K562 (cell line): ENCODE results near the gene BLOC1S4. TPM values are rescaled to one million over a fixed set of nuclear protein-coding genes. Genes with fewer than 3 reads are reported as not detected.

Experiments used
- ATAC-seq: fragments of 200-7000 bp; cut with Tn5 transposase; 3 replicates; pipeline ENCODE4 v1.9.1; 2020; ENCODE audit warnings: moderate library complexity
- BruUV-seq: library from RNA; stranded (reverse); fragments of 400-500 nt; replicated peaks from 2 replicates; lab custom pipeline; 2021; lab: Mats Ljungman, UMichigan
- CTCF ChIA-PET: fragments of 300-600 bp; formaldehyde crosslinking; extraction: SDS; loops from one replicate; lab custom pipeline; 2021; ENCODE audit warnings: low intra/inter-chr PET ratio; lab: Yijun Ruan, JAX
- POLR2A ChIA-PET: fragments of 300-600, 350-650 bp; sonication (Branson Sonifier 250); formaldehyde crosslinking; extraction: SDS; loops from one replicate; lab custom pipeline; 2021; ENCODE audit warnings: antibody characterized with exemption, inconsistent platforms; lab: Yijun Ruan, JAX
- DNase-seq, 4 experiments: peaks; one replicate each; pipeline versions ENCODE4 v3.0.0 to v3.0.0-alpha.2; 2011 to 2018; ENCODE audit warnings: low spot score in 3 of 4, mixed read lengths in 3 of 4; ENCODE audit errors: extremely low read depth in 1 of 4
- FAIRE-seq: peaks from 2 replicates; lab custom pipeline; 2011; peaks lifted over from hg19 to GRCh38; lab: Jason Lieb, UNC
- H2AFZ ChIP-seq: 2 replicates; pipeline ENCODE4 v1.6.0; 2011; ENCODE audit warnings: low read depth, low read length, control low read depth, inconsistent platforms
- H3K27ac ChIP-seq: fragments of 200-600 bp; 3 replicates; pipeline ENCODE4 v1.8.0; 2011; ENCODE audit warnings: low read depth, mild to moderate bottlenecking, control low read depth, inconsistent platforms, low read length, moderate library complexity, mixed read lengths; ENCODE audit errors: extremely low read depth
- H3K27me3 ChIP-seq, 2 experiments: fragments of 300-600 bp in 1 of 2; 2 replicates in 1 of 2; 3 replicates in 1 of 2; pipeline versions ENCODE4 v1.6.0 to v1.8.0; 2011; ENCODE audit warnings: inconsistent platforms in 2 of 2, low read length in 2 of 2, mild to moderate bottlenecking in 1 of 2, mixed read lengths in 1 of 2, moderate library complexity in 1 of 2; ENCODE audit not compliant: control insufficient read depth in 2 of 2, insufficient read depth in 2 of 2
- H3K36me3 ChIP-seq: fragments of 300-600 bp; 3 replicates; pipeline ENCODE4 v1.8.0; 2011; ENCODE audit warnings: mild to moderate bottlenecking, low read length, inconsistent platforms; ENCODE audit not compliant: control insufficient read depth, insufficient read depth
- H3K4me1 ChIP-seq, 2 experiments: fragments of 200-600 bp in 1 of 2; replicated peaks in 1 of 2; 2 replicates in 1 of 2; 3 replicates in 1 of 2; pipeline versions ENCODE4 v1.5.1 to v1.8.0; 2011; ENCODE audit warnings: inconsistent platforms in 2 of 2, low read length in 2 of 2, mild to moderate bottlenecking in 1 of 2, mixed read lengths in 1 of 2, moderate library complexity in 1 of 2; ENCODE audit not compliant: control insufficient read depth in 2 of 2, insufficient read depth in 2 of 2
- H3K4me2 ChIP-seq: 2 replicates; pipeline ENCODE4 v1.6.1; 2011; ENCODE audit warnings: low read length, control low read depth, inconsistent platforms, mixed read lengths; ENCODE audit not compliant: insufficient read depth
- H3K4me3 ChIP-seq: fragments of 200-600 bp; sonication (generic), shearing (Covaris generic); 2 replicates; pipeline ENCODE4 v1.5.1; 2016; ENCODE audit warnings: control low read depth, inconsistent platforms
- H3K79me2 ChIP-seq: fragments of 200-600 bp; 3 replicates; pipeline ENCODE4 v1.8.0; 2011; ENCODE audit warnings: low read length, inconsistent platforms; ENCODE audit not compliant: control insufficient read depth, insufficient read depth
- H3K9ac ChIP-seq, 2 experiments: 2 replicates each; pipeline versions ENCODE4 v1.6.0 to v1.6.1; 2011; ENCODE audit warnings: low read depth in 2 of 2, low read length in 2 of 2, control low read depth in 1 of 2, inconsistent platforms in 1 of 2, mild to moderate bottlenecking in 1 of 2, mixed read lengths in 1 of 2; ENCODE audit not compliant: insufficient read depth in 1 of 2
- H3K9me1 ChIP-seq: one replicate; pipeline ENCODE4 v1.6.0; 2011; ENCODE audit warnings: inconsistent platforms, mild to moderate bottlenecking, low read length, moderate library complexity; ENCODE audit not compliant: control insufficient read depth, insufficient read depth
- H3K9me3 ChIP-seq: replicated peaks from 2 replicates; pipeline ENCODE4 v1.5.1; 2011; ENCODE audit warnings: low read depth, low read length, inconsistent platforms; ENCODE audit not compliant: control insufficient read depth, insufficient read depth
- H4K20me1 ChIP-seq: replicated peaks from 2 replicates; pipeline ENCODE4 v1.6.1; 2011; ENCODE audit warnings: low read length, inconsistent platforms, mixed read lengths; ENCODE audit not compliant: control insufficient read depth, insufficient read depth
- ATF7 ChIP-seq: fragments of 450-650 bp; IDR thresholded peaks from 2 replicates; pipeline ENCODE4 v1.7.1; 2014; ENCODE audit warnings: mild to moderate bottlenecking, moderate library complexity
- CREB3 ChIP-seq: fragments of 450-650 bp; conservative IDR thresholded peaks from 2 replicates; pipeline ENCODE4 v1.6.1; 2016; ENCODE audit warnings: missing genetic modification characterization, low read depth, mild to moderate bottlenecking, missing compliant biosample characterization, moderate library complexity
- CTCF ChIP-seq, 3 experiments: IDR thresholded peaks in 2 of 3; conservative IDR thresholded peaks in 1 of 3; 2 replicates each; pipeline ENCODE4 v1.5.1; 2011 to 2012; ENCODE audit warnings: low read length in 3 of 3, mild to moderate bottlenecking in 3 of 3, control low read depth in 2 of 3, improper control_type of control experiment in 1 of 3, inconsistent platforms in 1 of 3, low read depth in 1 of 3, mixed read lengths in 1 of 3, moderate library complexity in 1 of 3; ENCODE audit not compliant: insufficient read depth in 2 of 3
- JUND ChIP-seq, 2 experiments: IDR thresholded peaks; 2 replicates in 1 of 2; 3 replicates in 1 of 2; pipeline ENCODE4 v1.6.1; 2011; ENCODE audit warnings: borderline replicate concordance in 2 of 2, low read depth in 2 of 2, low read length in 2 of 2, improper control_type of control experiment in 1 of 2, missing biosample characterization in 1 of 2, missing genetic modification characterization in 1 of 2, missing genetic modification reagents in 1 of 2
- KLF13 ChIP-seq: fragments of 450-650 bp; IDR thresholded peaks from 2 replicates; pipeline ENCODE4 v1.6.1; 2016; ENCODE audit warnings: missing genetic modification characterization, low read depth, mild to moderate bottlenecking, missing compliant biosample characterization, moderate library complexity, borderline replicate concordance
- LCOR ChIP-seq: sonication (generic); formaldehyde crosslinking; IDR thresholded peaks from 2 replicates; pipeline ENCODE4 v1.8.0; 2022; ENCODE audit warnings: mild to moderate bottlenecking, missing genetic modification reagents
- PHB ChIP-seq: fragments of 250-450 bp; sonication (Bioruptor Pico); IDR thresholded peaks from 2 replicates; pipeline ENCODE4 v1.5.0; 2021
- PRDM10 ChIP-seq: fragments of 450-650 bp; IDR thresholded peaks from 2 replicates; pipeline ENCODE4 v1.6.1; 2018; ENCODE audit not compliant: partially characterized antibody
- PTRF ChIP-seq: fragments of 450-650 bp; IDR thresholded peaks from 2 replicates; pipeline ENCODE4 v1.6.1; 2016; ENCODE audit warnings: mild to moderate bottlenecking, missing genetic modification characterization, missing compliant biosample characterization
- UBTF ChIP-seq, 2 experiments: IDR thresholded peaks; 2 replicates each; pipeline ENCODE4 v1.6.1; 2012; ENCODE audit warnings: improper control_type of control experiment in 2 of 2, low read depth in 2 of 2, low read length in 2 of 2, borderline replicate concordance in 1 of 2
- WGBS: fragments of 100-300 bp; shearing (Covaris generic); methylation state at CpG from one replicate; pipeline ENCODE4 v1.1.6; 2016; ENCODE audit warnings: low coverage, mixed read lengths; ENCODE audit not compliant: insufficient coverage; ENCODE audit errors: missing lambda C conversion rate; 5-methylcytosine and 5-hydroxymethylcytosine counted together
- in situ Hi-C: fragments of 300-500 bp; cut with MboI; formaldehyde crosslinking; loops from 4 replicates; pipeline ENCODE4 v1.15.0; 2018; ENCODE audit warnings: inconsistent platforms, mixed read lengths
- intact Hi-C: fragments of 100-400 bp; cut with micrococcal nuclease; formaldehyde crosslinking; loops from 2 replicates; pipeline ENCODE4 v1.14.2; 2022
- polyA plus RNA-seq, 8 experiments: library from polyadenylated mRNA; depleted of rRNA in 4 of 8; stranded (reverse) in 5 of 8; unstranded in 3 of 8; fragments of >200 nt; fragmentation: Nextera tagmentation in 2 of 8; fragmentation: Illumina TruSeq in 1 of 8; extraction: Ambion mirVana in 2 of 8; extraction: Trizol in 1 of 8; gene quantifications; 2 replicates each; pipeline versions ENCODE4 v1.2.1 to v1.2.3, GENCODE V29; 2011 to 2014; ENCODE audit warnings: inconsistent platforms in 1 of 8, missing spikeins in 1 of 8
- total RNA-seq, 7 experiments: library from RNA; depleted of rRNA in 6 of 7; stranded (reverse); fragments of >200 nt in 6 of 7; fragmentation: Illumina TruSeq in 2 of 7; extraction: Trizol in 2 of 7; gene quantifications; 2 replicates each; pipeline versions ENCODE4 v1.2.1 to v1.2.3, GENCODE V29; 2011 to 2021; ENCODE audit warnings: low replicate concordance in 1 of 7

BLOC1S4 gene
- total and polyA plus RNA-seq, 9 of the 15 experiments (the other 6 are each of a cell fraction or from before 2014, with no cell fraction given), result 3.1 to 31.6 (median 11.2) TPM

- BruUV-seq, result no TSS peak
- no peaks in the 10 kb centered on the region for H3K36me3 ChIP-seq
- H3K4me2 ChIP-seq, result peak overlapping the region; percentile 65
- H4K20me1 ChIP-seq, result no peaks in the 10 kb centered on the region
- 30% methylated on average over 16 of the region's 16 CpGs for WGBS
- H3K9me3 ChIP-seq, result no peaks in the 10 kb centered on the region
- peak overlapping the region; percentile 87 for H2AFZ ChIP-seq
- H3K27me3 ChIP-seq, result no peaks in the 10 kb centered on the region
- ATAC-seq (peak; percentile 93), DNase-seq (peak; percentile 41 to 72 (median 61)), FAIRE-seq (peak; percentile 92)
- no peak overlapping the region; the same call in 2 of the 3 replicates for H3K27ac ChIP-seq
- POLR2A ChIA-PET, result no interaction called here
- in situ Hi-C loops, result no loop called here
- peaks cover 14 to 26% of the 10 kb centered on the region in 2 experiments for H3K4me1 ChIP-seq
- H3K4me3 ChIP-seq, result no peak overlapping the region
- no peaks in the 10 kb centered on the region for H3K79me2 ChIP-seq
- CTCF ChIA-PET, result interaction anchor here (1.2 to 2.4 kb wide), 2 partner anchors 40 to 43 kb away, joined by 4 to 12 read pairs; no protein-coding TSS in a partner anchor
- peak overlapping the region in 1 of 2 experiments; percentile 77; a peak in 2 of 4 replicates for H3K9ac ChIP-seq
- H3K9me1 ChIP-seq, result no peaks in the 10 kb centered on the region
- intact Hi-C loops, result loop anchor here (1.0 kb wide), 1 partner anchor 43 kb away; no protein-coding TSS in a partner anchor
- TF ChIP-seq JUND (IDR thresholded peaks at IDR 0.05; ENCODE audit: borderline replicate concordance, low read depth, low read length), result peak; percentile 78
- peak; percentile 47; the same call in 1 of the 3 replicates for TF ChIP-seq JUND (tag; IDR thresholded peaks at IDR 0.05; ENCODE audit: borderline replicate concordance, low read depth, low read length)
- TF ChIP-seq PRDM10, result no peak
- no peak for TF ChIP-seq PTRF (tag)
- TF ChIP-seq LCOR (CRISPR knock-in tag), result no peak
- TF ChIP-seq CTCF (IDR thresholded peaks at IDR 0.05 in 2 of 3, conservative IDR thresholded peaks at IDR 0.05 in 1 of 3; ENCODE audit: insufficient read depth in 2 of 3, low read depth in 1 of 3, low read length in 3 of 3), result peak; percentile 62 to 70 (median 69)
- TF ChIP-seq CREB3 (tag), result no peak
- 0 out of 4 replicates have a peak, but pooled peaks of 1 of the 2 experiments have one; percentile 42 for TF ChIP-seq UBTF (IDR thresholded peaks at IDR 0.05; ENCODE audit: borderline replicate concordance in 1 of 2, low read depth in 2 of 2, low read length in 2 of 2)
- no peak for TF ChIP-seq PHB (CRISPR knock-in tag)
- TF ChIP-seq KLF13 (tag), result no peak
- peak; percentile 68 for TF ChIP-seq ATF7
Measured at GRCh38 chr4:6763330-6763851, 47.4 kb downstream of the BLOC1S4 start.
